Rectal smooth muscle tissue (tissue), 1 donor: ENCODE measurements around the gene FANCC.

Source experiments
- H3K27ac ChIP-seq: one replicate; pipeline ENCODE4 v1.7.0; 2013; ENCODE audit warnings: low read depth, low read length, inconsistent platforms
- H3K27me3 ChIP-seq: one replicate; pipeline ENCODE4 v1.7.0; 2013; ENCODE audit warnings: low read length; ENCODE audit not compliant: control insufficient read depth, insufficient read depth
- H3K36me3 ChIP-seq: one replicate; pipeline ENCODE4 v1.7.0; 2013; ENCODE audit warnings: low read length; ENCODE audit not compliant: control insufficient read depth, insufficient read depth
- H3K4me1 ChIP-seq: one replicate; pipeline ENCODE4 v1.7.0; 2013; ENCODE audit warnings: low read length; ENCODE audit not compliant: control insufficient read depth, insufficient read depth
- H3K4me3 ChIP-seq: one replicate; pipeline ENCODE4 v1.7.0; 2013; ENCODE audit warnings: low read length
- H3K9ac ChIP-seq: one replicate; pipeline ENCODE4 v1.7.0; 2013; ENCODE audit warnings: low read length

FANCC gene

DNA sequence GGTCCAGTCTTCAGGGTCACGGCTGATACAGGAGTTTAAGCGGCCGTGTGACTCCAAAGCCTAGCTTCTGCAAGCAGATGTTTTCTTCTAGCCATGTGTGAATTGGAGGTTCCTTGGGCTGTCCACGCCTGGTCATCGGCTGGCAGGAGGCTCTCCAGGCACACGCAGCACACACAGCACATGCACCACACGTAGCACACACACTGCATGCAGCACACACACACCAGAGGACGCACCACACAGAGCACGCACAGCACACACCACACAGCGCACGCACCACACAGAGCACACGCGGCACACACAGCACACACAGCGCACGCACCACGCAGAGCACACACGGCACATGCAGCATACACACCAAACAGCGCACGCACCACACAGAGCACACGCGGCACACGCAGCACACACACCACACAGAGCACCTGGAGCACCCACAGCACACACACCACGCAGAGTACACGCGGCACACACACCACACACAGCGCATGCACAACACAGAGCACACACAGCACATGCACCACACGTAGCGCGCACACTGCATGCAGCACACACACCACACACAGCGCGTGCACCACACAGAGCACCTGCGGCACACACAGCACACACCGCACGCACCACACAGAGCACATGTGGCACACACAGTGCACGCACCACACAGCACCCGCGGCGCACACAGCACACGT is 234.3 kb downstream of the FANCC start:
- Histone ChIP-seq H3K4me3 (no peak overlapping the region), H3K27me3 (no peaks in the 10 kb centered on the region), H3K36me3 (peaks cover 37% of the 10 kb centered on the region), H3K9ac (no peak overlapping the region), H3K27ac (peak overlapping the region; percentile 48), H3K4me1 (peaks cover 30% of the 10 kb centered on the region)

GRCh38 chr9:95082401-95083084 is 235.0 kb downstream of the FANCC start:
- Histone ChIP-seq H3K9ac (no peak overlapping the region), H3K27ac (peak overlapping the region; percentile 48), H3K4me3 (no peak overlapping the region), H3K27me3 (no peaks in the 10 kb centered on the region), H3K4me1 (peaks cover 33% of the 10 kb centered on the region), H3K36me3 (peaks cover 37% of the 10 kb centered on the region)

GRCh38 chr9:95081998-95082397 is 235.5 kb downstream of the FANCC start:
- peak overlapping the region; percentile 48 for H3K27ac ChIP-seq
- H3K4me3 ChIP-seq, result no peak overlapping the region
- peaks cover 36% of the 10 kb centered on the region for H3K4me1 ChIP-seq
- H3K9ac ChIP-seq, result no peak overlapping the region
- H3K27me3 ChIP-seq, result no peaks in the 10 kb centered on the region
- H3K36me3 ChIP-seq, result peaks cover 35% of the 10 kb centered on the region

- no peak overlapping the region for H3K9ac ChIP-seq
- H3K27me3 ChIP-seq, result no peaks in the 10 kb centered on the region
- peak overlapping the region; percentile 48 for H3K27ac ChIP-seq
- no peak overlapping the region for H3K4me3 ChIP-seq
- H3K4me1 ChIP-seq, result peaks cover 44% of the 10 kb centered on the region
- H3K36me3 ChIP-seq, result peaks cover 32% of the 10 kb centered on the region
These were observed 236.4 kb downstream of the FANCC start for GRCh38 chr9:95080961-95081647.

DNA sequence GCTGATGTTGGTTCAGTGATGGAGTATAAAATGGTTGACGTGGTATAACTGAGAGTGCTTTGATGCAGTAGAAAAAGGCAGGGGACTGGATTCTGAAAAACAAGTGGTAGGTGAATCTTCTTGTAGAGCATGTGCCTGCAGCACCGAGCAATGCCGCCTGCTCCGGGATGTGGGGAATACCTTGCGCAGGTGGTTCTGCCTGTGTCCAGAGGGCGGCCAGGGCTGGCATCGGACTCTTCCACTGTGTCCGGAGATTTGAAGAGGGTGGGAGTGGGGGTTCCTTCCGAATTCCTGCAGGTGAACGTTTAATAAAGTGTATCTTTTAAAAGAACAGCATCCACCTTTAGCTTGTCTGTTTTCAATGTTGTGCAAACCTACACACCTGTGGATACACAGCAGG is 238.0 kb downstream of the FANCC start:
- no peaks in the 10 kb centered on the region for H3K27me3 ChIP-seq
- H3K9ac ChIP-seq, result no peak overlapping the region
- peaks cover 18% of the 10 kb centered on the region for H3K36me3 ChIP-seq
- H3K4me3 ChIP-seq, result no peak overlapping the region
- peaks cover 47% of the 10 kb centered on the region for H3K4me1 ChIP-seq
- H3K27ac ChIP-seq, result peak overlapping the region; percentile 51

DNA sequence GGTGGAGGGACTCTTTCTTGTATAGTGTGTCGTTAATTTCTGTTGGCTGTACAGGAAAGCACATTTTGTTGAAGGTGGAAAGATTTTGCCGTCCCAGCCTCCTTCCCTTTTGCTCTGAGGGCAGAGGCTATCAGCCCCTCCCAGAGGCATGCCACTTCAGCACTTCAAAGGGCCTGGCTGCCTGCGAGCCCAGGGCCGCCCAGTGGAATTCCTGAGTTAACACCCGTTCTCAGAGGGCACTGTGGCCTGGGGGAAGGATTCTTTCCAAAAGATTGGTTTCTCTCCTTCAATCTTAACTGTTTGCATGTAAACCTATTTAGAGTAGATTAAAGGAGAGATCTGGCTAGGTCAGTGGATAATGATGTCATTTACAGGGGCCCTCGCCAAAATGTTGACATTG is 238.6 kb downstream of the FANCC start:
- Histone ChIP-seq H3K4me3 (no peak overlapping the region), H3K4me1 (peaks cover 47% of the 10 kb centered on the region), H3K36me3 (peaks cover 18% of the 10 kb centered on the region), H3K27ac (peak overlapping the region; percentile 51), H3K27me3 (no peaks in the 10 kb centered on the region), H3K9ac (no peak overlapping the region)

DNA sequence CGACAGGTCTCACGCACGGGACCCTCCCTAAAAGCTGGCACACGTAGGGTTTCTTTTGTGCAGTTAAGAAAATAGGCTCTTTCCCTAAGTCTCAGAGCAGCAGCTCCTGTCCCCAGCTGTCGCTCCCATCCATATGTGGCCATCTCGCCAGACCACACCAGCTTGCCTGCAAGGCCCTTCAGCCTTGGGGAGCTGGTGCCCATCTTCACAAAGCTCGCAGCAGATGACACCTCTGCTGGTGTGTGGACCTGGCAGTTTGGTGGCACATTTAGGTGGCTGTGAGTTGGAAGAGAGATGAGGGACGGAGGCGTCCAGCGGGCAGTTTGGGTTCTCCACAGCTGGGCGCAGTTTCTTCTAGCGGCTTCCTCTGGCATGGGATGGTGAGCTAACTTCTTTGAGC is 239.0 kb downstream of the FANCC start:
- no peak overlapping the region for H3K9ac ChIP-seq
- H3K27ac ChIP-seq, result peak overlapping the region; percentile 51

DNA sequence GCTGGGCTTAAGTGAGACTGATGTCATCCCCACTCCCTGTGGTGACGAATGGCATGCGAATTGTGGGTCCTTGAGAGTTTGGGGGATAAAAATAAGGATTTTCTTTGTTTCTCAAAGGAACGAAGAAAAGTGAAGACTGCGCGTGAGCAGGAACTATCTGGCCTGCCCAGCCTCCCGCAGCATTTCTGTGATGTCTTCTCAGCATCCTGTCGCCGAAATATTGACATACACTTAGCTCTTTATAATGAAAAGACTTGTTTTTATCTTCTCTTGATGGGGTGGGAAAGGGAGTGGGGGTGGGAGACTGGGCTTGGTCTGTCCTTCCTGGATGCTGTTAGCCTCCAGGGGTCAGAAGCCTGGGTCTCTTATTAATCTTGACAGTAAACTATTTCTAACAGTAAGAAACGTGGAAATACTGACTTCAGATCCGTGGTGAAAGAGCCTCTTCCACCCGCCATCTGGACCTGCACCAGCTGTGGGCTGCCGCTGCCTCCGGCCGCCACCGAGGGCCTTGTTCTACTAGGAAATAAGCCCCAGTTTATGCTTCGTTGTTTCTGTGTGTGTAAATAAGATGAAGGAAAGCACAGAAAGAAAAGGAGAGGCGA is 239.6 kb downstream of the FANCC start:
- Histone ChIP-seq H3K4me1 (peaks cover 46% of the 10 kb centered on the region), H3K36me3 (peaks cover 10% of the 10 kb centered on the region), H3K27me3 (no peaks in the 10 kb centered on the region), H3K9ac (no peak overlapping the region), H3K4me3 (no peak overlapping the region), H3K27ac (peak overlapping the region; percentile 51)

More for the DNA sequence above, 239.0 kb downstream of the FANCC start:
- peaks cover 16% of the 10 kb centered on the region for H3K36me3 ChIP-seq
- H3K4me1 ChIP-seq, result peaks cover 47% of the 10 kb centered on the region
- H3K27me3 ChIP-seq, result no peaks in the 10 kb centered on the region
- H3K4me3 ChIP-seq, result no peak overlapping the region

GRCh38 chr9:95077053-95077765 is 240.3 kb downstream of the FANCC start:
- Histone ChIP-seq H3K36me3 (peaks cover 5% of the 10 kb centered on the region), H3K27ac (peak overlapping the region; percentile 48), H3K9ac (no peak overlapping the region), H3K4me3 (no peak overlapping the region), H3K4me1 (peaks cover 44% of the 10 kb centered on the region), H3K27me3 (no peaks in the 10 kb centered on the region)

DNA sequence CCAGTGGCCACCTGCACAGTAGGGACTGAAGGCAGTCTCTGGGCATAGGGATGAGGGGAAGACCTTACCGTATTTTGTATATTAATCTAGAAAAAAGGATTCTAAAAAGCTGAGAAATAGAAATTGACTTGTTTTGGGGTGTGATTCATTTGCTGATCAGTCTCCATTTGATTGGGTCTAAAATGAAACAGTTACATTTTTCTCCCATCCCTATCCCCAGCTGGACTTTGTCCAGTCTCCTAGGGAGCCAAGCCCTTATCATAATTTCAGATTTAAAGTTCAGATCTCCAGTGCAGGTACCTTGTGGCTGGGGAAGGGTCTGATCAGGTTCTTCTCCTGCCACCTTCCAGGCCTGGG is 240.8 kb downstream of the FANCC start:
- Histone ChIP-seq H3K27me3 (no peaks in the 10 kb centered on the region), H3K4me3 (no peak overlapping the region), H3K4me1 (peaks cover 47% of the 10 kb centered on the region), H3K9ac (no peak overlapping the region), H3K27ac (peak overlapping the region; percentile 48), H3K36me3 (peaks cover 3% of the 10 kb centered on the region)

DNA sequence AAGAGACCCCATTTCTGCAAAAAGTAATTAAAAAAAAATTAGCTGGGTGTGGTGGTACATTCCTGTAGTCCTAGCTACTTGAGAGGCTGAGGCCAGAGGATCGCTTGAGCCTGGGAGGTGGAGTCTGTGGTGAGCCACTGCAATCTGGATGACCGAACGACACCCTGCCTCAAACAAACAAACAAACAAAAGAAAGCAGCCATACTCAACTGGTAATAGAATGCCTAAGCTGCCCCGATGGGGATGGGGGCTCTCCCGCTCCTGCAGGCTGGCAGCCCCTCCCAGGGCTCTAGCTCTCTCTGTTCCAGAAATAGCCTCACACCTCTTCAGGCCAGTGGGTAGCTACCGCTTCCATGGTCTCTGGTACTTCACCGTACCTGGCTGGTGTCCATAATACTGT is 241.8 kb downstream of the FANCC start:
- no peak overlapping the region for H3K4me3 ChIP-seq
- H3K4me1 ChIP-seq, result peaks cover 51% of the 10 kb centered on the region
- H3K27ac ChIP-seq, result no peak overlapping the region
- no peaks in the 10 kb centered on the region for H3K36me3 ChIP-seq
- no peaks in the 10 kb centered on the region for H3K27me3 ChIP-seq
- H3K9ac ChIP-seq, result no peak overlapping the region

- H3K27me3 ChIP-seq, result no peaks in the 10 kb centered on the region
- H3K4me3 ChIP-seq, result no peak overlapping the region
- peaks cover 60% of the 10 kb centered on the region for H3K4me1 ChIP-seq
- H3K27ac ChIP-seq, result no peak overlapping the region
- H3K36me3 ChIP-seq, result no peaks in the 10 kb centered on the region
- H3K9ac ChIP-seq, result no peak overlapping the region
These were observed 242.9 kb downstream of the FANCC start for GRCh38 chr9:95074632-95075031.
